ENCODE data around the gene RIT1.

RIT1 gene

GRCh38 chr1:155950829-155951228, 39.7 kb upstream of the RIT1 start:
- Histone ChIP-seq H3K36me3 (ENCODE audit: low read length) (peaks cover 31% of the 10 kb centered on the region), H3F3A (ENCODE audit: insufficient read depth) (peaks cover 28% of the 10 kb centered on the region), H3K79me2 (ENCODE audit: insufficient read depth, low read length) (no peaks in the 10 kb centered on the region), H3K4me3 (ENCODE audit: insufficient read depth, low read length, poor library complexity, severe bottlenecking) (no peak overlapping the region), H3K9ac (ENCODE audit: low read length) (no peak overlapping the region), H3K27me3 (ENCODE audit: low read length) (no peaks in the 10 kb centered on the region), H3K9me2 (replicated peaks; ENCODE audit: insufficient read depth, low read length) (no peaks in the 10 kb centered on the region), H2AFZ (ENCODE audit: low read depth, low read length, severe bottlenecking) (no peak overlapping the region), H3K9me3 (ENCODE audit: insufficient read depth, low read length) (no peaks in the 10 kb centered on the region), H4K20me1 (ENCODE audit: low read depth, low read length) (no peaks in the 10 kb centered on the region), H3K4me2 (ENCODE audit: low read depth, low read length, poor library complexity, severe bottlenecking) (no peak overlapping the region), H3K27ac (ENCODE audit: low read depth, low read length) (no peak overlapping the region)
- TF ChIP-seq CTCF (IDR thresholded peaks at IDR 0.05; ENCODE audit: insufficient read depth, low read length, poor library complexity, severe bottlenecking) = no peak
- TF ChIP-seq EZH2phosphoT487 (conservative IDR thresholded peaks at IDR 0.05; ENCODE audit: low read length) = no peak

GRCh38 chr1:155947741-155948140, 36.6 kb upstream of the RIT1 start:
- H3K9me2 ChIP-seq (replicated peaks; ENCODE audit: insufficient read depth, low read length) = no peaks in the 10 kb centered on the region
- no peaks in the 10 kb centered on the region for H3K27me3 ChIP-seq (ENCODE audit: low read length)
- no peaks in the 10 kb centered on the region for H3K79me2 ChIP-seq (ENCODE audit: insufficient read depth, low read length)
- no peak overlapping the region for H3K9ac ChIP-seq (ENCODE audit: low read length)
- H3K27ac ChIP-seq (ENCODE audit: low read depth, low read length) = peak overlapping the region; percentile 87
- TF ChIP-seq CTCF (IDR thresholded peaks at IDR 0.05; ENCODE audit: insufficient read depth, low read length, poor library complexity, severe bottlenecking) (no peak), EZH2phosphoT487 (conservative IDR thresholded peaks at IDR 0.05; ENCODE audit: low read length) (no peak)
- H3K4me3 ChIP-seq (ENCODE audit: insufficient read depth, low read length, poor library complexity, severe bottlenecking) = no peak overlapping the region
- H4K20me1 ChIP-seq (ENCODE audit: low read depth, low read length) = no peaks in the 10 kb centered on the region
- H2AFZ ChIP-seq (ENCODE audit: low read depth, low read length, severe bottlenecking) = no peak overlapping the region
- no peaks in the 10 kb centered on the region for H3K9me3 ChIP-seq (ENCODE audit: insufficient read depth, low read length)
- peaks cover 21% of the 10 kb centered on the region; the same call in 1 of the 2 replicates for H3K36me3 ChIP-seq (ENCODE audit: low read length)
- no peak overlapping the region for H3K4me2 ChIP-seq (ENCODE audit: low read depth, low read length, poor library complexity, severe bottlenecking)
- peaks cover 33% of the 10 kb centered on the region for H3F3A ChIP-seq (ENCODE audit: insufficient read depth)

DNA sequence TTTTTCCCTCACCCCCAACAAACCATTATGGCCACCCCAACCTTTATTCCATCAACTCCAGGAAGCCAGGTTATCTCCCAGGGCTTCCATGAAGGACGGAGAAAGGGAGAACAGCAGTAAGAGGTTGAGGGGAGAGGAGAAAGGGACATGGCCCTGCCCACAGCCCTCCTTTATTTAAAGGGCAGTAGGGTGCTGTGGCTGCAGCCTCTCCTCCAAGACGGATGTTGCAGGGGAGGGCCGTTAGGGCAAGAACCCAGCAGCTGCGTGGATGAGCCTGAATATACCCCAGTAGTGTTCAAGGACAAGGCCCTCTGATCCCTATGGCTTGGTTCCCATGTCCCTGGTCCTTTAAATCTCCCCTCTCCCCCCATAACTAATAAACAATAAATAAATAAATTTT, 36.1 kb upstream of the RIT1 start:
- TF ChIP-seq CTCF (IDR thresholded peaks at IDR 0.05; ENCODE audit: insufficient read depth, low read length, poor library complexity, severe bottlenecking) (no peak), EZH2phosphoT487 (conservative IDR thresholded peaks at IDR 0.05; ENCODE audit: low read length) (no peak)
- no peak overlapping the region for H2AFZ ChIP-seq (ENCODE audit: low read depth, low read length, severe bottlenecking)
- peak overlapping the region; percentile 87 for H3K27ac ChIP-seq (ENCODE audit: low read depth, low read length)
- H3K4me2 ChIP-seq (ENCODE audit: low read depth, low read length, poor library complexity, severe bottlenecking) = peak overlapping the region; percentile 42
- no peaks in the 10 kb centered on the region for H3K9me3 ChIP-seq (ENCODE audit: insufficient read depth, low read length)
- H3K9me2 ChIP-seq (replicated peaks; ENCODE audit: insufficient read depth, low read length) = no peaks in the 10 kb centered on the region
- H3K9ac ChIP-seq (ENCODE audit: low read length) = 0 out of 2 replicates have a peak overlapping the region, but pooled peaks have one; percentile 10
- no peaks in the 10 kb centered on the region for H4K20me1 ChIP-seq (ENCODE audit: low read depth, low read length)
- no peaks in the 10 kb centered on the region for H3K79me2 ChIP-seq (ENCODE audit: insufficient read depth, low read length)
- no peaks in the 10 kb centered on the region for H3K27me3 ChIP-seq (ENCODE audit: low read length)
- peaks cover 33% of the 10 kb centered on the region for H3F3A ChIP-seq (ENCODE audit: insufficient read depth)
- H3K4me3 ChIP-seq (ENCODE audit: insufficient read depth, low read length, poor library complexity, severe bottlenecking) = no peak overlapping the region
- peaks cover 17% of the 10 kb centered on the region; the same call in 1 of the 2 replicates for H3K36me3 ChIP-seq (ENCODE audit: low read length)

Data from SU-DHL-6 (cell line).